CD8-positive, alpha-beta memory T cell (primary cell): Measurements from ENCODE around the gene RPSA. TPM values are rescaled to one million over a fixed set of nuclear protein-coding genes. Genes with fewer than 3 reads are reported as not detected.

Experiments used
- CTCF ChIA-PET: fragments of 350-600 bp; sonication (Branson Sonifier 250); formaldehyde crosslinking; loops from one replicate; lab custom pipeline; 2021; ENCODE audit warnings: antibody characterized with exemption; lab: Charles Lee
- POLR2A ChIA-PET: fragments of 350-600 bp; sonication (Branson Sonifier 250); formaldehyde crosslinking; loops from one replicate; lab custom pipeline; 2021; ENCODE audit warnings: antibody characterized with exemption; lab: Charles Lee
- DNase-seq, 5 donors: peaks; one replicate each; pipeline versions ENCODE4 v3.0.0 to v3.0.0-alpha.2; 2020 to 2022; ENCODE audit warnings: mixed read lengths in 1 of 5
- H3K27ac ChIP-seq: one replicate; pipeline ENCODE4 v1.7.0; 2013; ENCODE audit warnings: low read depth, mild to moderate bottlenecking, low read length, moderate library complexity
- H3K27me3 ChIP-seq: 2 replicates; pipeline ENCODE4 v1.7.0; 2013; ENCODE audit warnings: low read length, mild to moderate bottlenecking; ENCODE audit not compliant: insufficient read depth, poor library complexity, severe bottlenecking
- H3K36me3 ChIP-seq: 2 replicates; pipeline ENCODE4 v1.7.0; 2013; ENCODE audit warnings: mild to moderate bottlenecking, low read length, moderate library complexity; ENCODE audit not compliant: insufficient read depth
- H3K4me1 ChIP-seq: 2 replicates; pipeline ENCODE4 v1.7.0; 2013; ENCODE audit warnings: mild to moderate bottlenecking, low read length, moderate library complexity; ENCODE audit not compliant: insufficient read depth
- H3K4me3 ChIP-seq: 2 replicates; pipeline ENCODE4 v1.7.0; 2013; ENCODE audit warnings: mild to moderate bottlenecking, low read length
- H3K9me3 ChIP-seq: 2 replicates; pipeline ENCODE4 v1.7.0; 2013; ENCODE audit warnings: mild to moderate bottlenecking, low read length
- H3K27ac Mint-ChIP-seq, 8 donors: one replicate each; pipeline ENCODE4 v1.8.0; 2020 to 2021; ENCODE audit warnings: mixed read lengths in 8 of 8, mild to moderate bottlenecking in 6 of 8, inconsistent platforms in 3 of 8, moderate library complexity in 3 of 8
- H3K27me3 Mint-ChIP-seq, 2 donors: one replicate each; pipeline ENCODE4 v1.8.0; 2020 to 2021; ENCODE audit warnings: mixed read lengths in 2 of 2, mild to moderate bottlenecking in 1 of 2, moderate library complexity in 1 of 2
- H3K36me3 Mint-ChIP-seq, 3 donors: one replicate each; pipeline ENCODE4 v1.8.0; 2020 to 2021; ENCODE audit warnings: mixed read lengths in 3 of 3, inconsistent platforms in 1 of 3, mild to moderate bottlenecking in 1 of 3
- H3K4me1 Mint-ChIP-seq, 3 donors: one replicate each; pipeline ENCODE4 v1.8.0; 2020 to 2021; ENCODE audit warnings: mixed read lengths in 3 of 3, inconsistent platforms in 1 of 3, mild to moderate bottlenecking in 1 of 3
- H3K4me3 Mint-ChIP-seq, 7 donors: one replicate each; pipeline ENCODE4 v1.8.0; 2020 to 2021; ENCODE audit warnings: mixed read lengths in 7 of 7, mild to moderate bottlenecking in 6 of 7, moderate library complexity in 4 of 7, inconsistent platforms in 2 of 7
- H3K9me3 Mint-ChIP-seq, 5 donors: one replicate each; pipeline ENCODE4 v1.8.0; 2020 to 2022; ENCODE audit warnings: mixed read lengths in 5 of 5, mild to moderate bottlenecking in 3 of 5, moderate library complexity in 2 of 5, inconsistent platforms in 1 of 5
- polyA plus RNA-seq: library from polyadenylated mRNA; unstranded; fragments of 300-500 nt; fragmentation: Illumina TruSeq; gene quantifications from one replicate; pipeline ENCODE4 v1.2.3, GENCODE V29; 2021
- total RNA-seq, 2 experiments: library from RNA; stranded (reverse); gene quantifications; one replicate each; pipeline ENCODE4 v1.2.3, GENCODE V29; 2021

The RPSA gene
- total and polyA plus RNA-seq, 3 experiments from 2014 or later, result 1,046 to 2,518 (median 2,459) TPM

DNA sequence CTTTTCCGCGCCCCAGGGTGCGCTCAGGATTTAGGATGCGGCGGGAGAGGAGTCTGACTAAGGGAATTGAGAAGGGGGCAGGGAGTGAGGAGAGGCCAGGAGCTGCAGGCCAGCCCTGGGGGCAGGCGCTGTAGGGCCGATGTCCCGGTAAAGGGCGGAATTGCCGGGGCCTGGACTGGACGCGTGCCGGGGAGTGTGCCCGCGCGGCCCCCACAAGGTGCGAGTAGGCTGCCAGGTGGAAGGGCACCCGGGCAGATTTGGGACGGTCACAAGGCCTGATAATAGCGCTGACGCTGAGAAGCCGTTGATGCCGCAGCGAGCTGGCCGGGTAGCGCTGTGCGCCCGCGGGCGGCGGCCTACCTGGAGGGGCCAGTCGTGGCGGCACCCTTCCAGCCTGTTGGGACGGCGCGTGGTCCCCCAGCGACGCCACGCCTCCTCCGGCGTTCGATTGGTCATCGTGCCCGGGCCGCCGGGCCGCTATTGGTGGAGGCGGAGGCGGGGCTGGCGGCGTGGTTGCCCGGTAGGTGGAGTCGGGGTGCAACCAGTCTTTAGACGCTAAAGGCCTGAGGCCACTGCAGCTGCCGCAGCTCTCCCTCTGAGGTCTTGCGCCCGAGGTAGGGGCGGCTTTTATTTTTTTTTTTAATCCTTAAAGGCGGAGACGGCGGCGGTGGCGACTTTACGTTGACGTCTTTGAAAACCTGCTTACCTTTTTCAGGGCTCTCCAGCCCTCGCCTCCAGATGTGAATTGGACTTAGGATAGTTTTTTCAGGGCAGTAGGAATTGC, 22.4 kb upstream of the RPSA start:
- peak; percentile 92 to 96 (median 95) for DNase-seq
- H3K9me3 ChIP-seq, result no peaks in the 10 kb centered on the region
- Mint-ChIP-seq H3K4me3 (peak overlapping the region; percentile 96 to 100 (median 98)), H3K9me3 (no peaks in the 10 kb centered on the region), H3K36me3 (peaks cover 0 to 14% (median 2%) of the 10 kb centered on the region in 3 donors), H3K27me3 (peaks cover 0 to 1% of the 10 kb centered on the region in 2 donors), H3K4me1 (peaks cover 55 to 71% (median 68%) of the 10 kb centered on the region in 3 donors), H3K27ac (peak overlapping the region; percentile 96 to 100 (median 100))
- peak overlapping the region; percentile 97 for H3K27ac ChIP-seq
- CTCF ChIA-PET, result interaction anchor here (1.3 to 3.9 kb wide), 4 partner anchors 17 to 96 kb away, joined by 3 to 21 read pairs (median 4); partner anchors contain the start of gene RPSA
- POLR2A ChIA-PET, result interaction anchor here (0.6 to 2.3 kb wide), 5 partner anchors 22 to 1074 kb away, joined by 3 to 13 read pairs (median 4); partner anchors contain the start of gene RPSA
- H3K27me3 ChIP-seq, result no peaks in the 10 kb centered on the region
- no peaks in the 10 kb centered on the region for H3K36me3 ChIP-seq
- H3K4me1 ChIP-seq, result peaks cover 48% of the 10 kb centered on the region
- H3K4me3 ChIP-seq, result peak overlapping the region; percentile 95

DNA sequence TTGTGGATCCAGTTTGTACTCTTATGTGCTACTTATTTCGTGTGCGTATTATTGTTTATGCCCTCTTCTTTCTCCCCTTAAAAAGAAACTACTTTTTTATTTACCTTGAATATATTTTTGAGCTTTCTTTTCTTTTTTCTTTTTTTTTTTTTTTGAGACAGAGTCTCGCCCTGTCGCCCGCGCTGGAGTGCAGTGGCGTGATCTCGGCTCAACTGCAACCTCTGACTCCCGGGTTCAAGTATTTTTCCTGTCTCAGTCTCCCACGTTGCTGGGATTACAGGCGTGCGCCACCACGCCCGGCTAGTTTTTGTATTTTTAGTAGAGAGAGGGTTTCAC, 21.9 kb upstream of the RPSA start:
- Histone ChIP-seq H3K27ac (peak overlapping the region; percentile 97), H3K36me3 (peaks cover 4% of the 10 kb centered on the region), H3K9me3 (no peaks in the 10 kb centered on the region), H3K4me3 (peak overlapping the region; percentile 95), H3K27me3 (no peaks in the 10 kb centered on the region), H3K4me1 (peaks cover 54% of the 10 kb centered on the region)
- Mint-ChIP-seq H3K27ac (peak overlapping the region; percentile 95 to 100 (median 99)), H3K4me3 (peak overlapping the region; percentile 96 to 100 (median 98)), H3K9me3 (no peaks in the 10 kb centered on the region), H3K36me3 (peaks cover 0 to 18% (median 3%) of the 10 kb centered on the region in 3 donors), H3K4me1 (peaks cover 61 to 76% (median 73%) of the 10 kb centered on the region in 3 donors), H3K27me3 (peaks cover 0 to 1% of the 10 kb centered on the region in 2 donors)
- ChIA-PET CTCF (interaction anchor here (1.3 to 3.9 kb wide), 4 partner anchors 17 to 96 kb away, joined by 3 to 21 read pairs (median 4); partner anchors contain the start of gene RPSA), POLR2A (interaction anchor here (0.6 to 2.3 kb wide), 4 partner anchors 22 to 1073 kb away, joined by 3 to 13 read pairs (median 4); partner anchors contain the start of gene RPSA)
- no peak for DNase-seq

DNA sequence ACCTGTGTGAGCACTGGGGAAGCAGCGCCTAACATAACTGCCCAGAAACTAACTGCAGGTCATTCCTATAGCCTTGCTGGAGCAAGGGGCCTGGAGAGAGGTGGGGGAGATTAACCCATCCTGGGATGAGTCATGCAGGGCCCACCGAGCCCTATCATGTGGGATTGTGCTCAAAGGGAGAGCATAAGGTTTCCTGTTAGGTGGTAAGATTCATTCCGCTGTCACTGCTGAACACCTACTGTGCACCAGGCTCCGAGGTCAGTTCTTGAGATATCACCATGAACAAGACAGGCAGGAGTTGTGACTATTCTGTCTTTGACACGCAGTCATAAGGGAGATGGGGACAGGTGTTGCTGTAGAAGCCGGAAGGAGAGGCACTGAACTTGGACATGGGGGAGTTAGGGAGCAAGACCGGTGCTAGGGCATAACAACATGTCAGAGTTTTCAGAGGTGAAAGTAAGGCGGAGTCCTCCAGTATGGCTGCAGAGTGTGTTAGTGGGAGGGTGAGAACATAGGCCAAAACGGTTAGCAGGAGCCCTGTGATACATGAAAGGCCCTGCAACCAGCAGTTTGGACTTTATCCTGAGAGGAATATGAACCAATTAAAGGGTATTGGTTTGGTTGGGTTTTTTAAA, 20.9 kb upstream of the RPSA start:
- H3K36me3 Mint-ChIP-seq, result peaks cover 0 to 26% (median 8%) of the 10 kb centered on the region in 3 donors

DNA sequence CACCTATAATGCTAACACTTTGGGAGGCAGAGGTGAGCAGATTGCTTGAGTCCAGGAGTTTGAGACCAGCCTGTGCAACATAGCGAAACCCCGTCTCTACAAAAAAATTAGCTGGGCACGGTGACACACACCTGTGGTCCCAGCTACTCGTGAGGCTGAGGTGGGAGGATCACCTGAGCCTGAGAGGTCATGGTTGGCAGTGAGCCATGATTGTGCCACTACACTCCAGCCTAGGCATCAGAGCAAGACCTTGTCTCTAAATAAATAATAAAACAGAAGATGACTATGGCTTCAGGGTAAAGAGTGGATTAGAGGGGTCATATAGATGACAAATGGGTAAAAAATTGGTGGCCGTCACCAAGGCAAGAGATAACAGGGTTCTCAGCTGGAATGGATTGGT, 20.2 kb upstream of the RPSA start:
- Mint-ChIP-seq H3K9me3 (no peaks in the 10 kb centered on the region), H3K36me3 (peaks cover 0 to 33% (median 14%) of the 10 kb centered on the region in 3 donors), H3K4me1 (peaks cover 73 to 92% (median 88%) of the 10 kb centered on the region in 3 donors), H3K4me3 (peak overlapping the region in 4 of 7 donors; percentile 1 to 83 (median 28)), H3K27ac (peak overlapping the region in 6 of 8 donors; percentile 62 to 96 (median 83)), H3K27me3 (peaks cover 0 to 1% of the 10 kb centered on the region in 2 donors)
- ChIA-PET POLR2A (no interaction called here), CTCF (interaction anchor here (0.7 to 3.9 kb wide), 2 partner anchors 8 to 21 kb away, joined by 3 to 21 read pairs; partner anchors contain the start of gene RPSA)
- no peak overlapping the region for H3K27ac ChIP-seq
- H3K9me3 ChIP-seq, result no peaks in the 10 kb centered on the region
- DNase-seq, result no peak
- H3K27me3 ChIP-seq, result no peaks in the 10 kb centered on the region
- H3K36me3 ChIP-seq, result peaks cover 20% of the 10 kb centered on the region
- H3K4me3 ChIP-seq, result no peak overlapping the region
- H3K4me1 ChIP-seq, result peaks cover 56% of the 10 kb centered on the region

More for the DNA sequence above, 20.9 kb upstream of the RPSA start:
- Histone ChIP-seq H3K27me3 (no peaks in the 10 kb centered on the region), H3K36me3 (peaks cover 13% of the 10 kb centered on the region), H3K27ac (no peak overlapping the region), H3K4me1 (peaks cover 56% of the 10 kb centered on the region), H3K4me3 (no peak overlapping the region), H3K9me3 (no peaks in the 10 kb centered on the region)
- POLR2A ChIA-PET, result interaction anchor here (2.3 kb wide), 1 partner anchor 21 kb away, joined by 13 read pairs; the partner anchor contains the start of gene RPSA
- peak overlapping the region; percentile 96 to 100 (median 98) for H3K4me3 Mint-ChIP-seq
- DNase-seq, result peak in 1 of 5 donors; percentile 11
- peak overlapping the region; percentile 12 to 100 (median 98) for H3K27ac Mint-ChIP-seq
- H3K9me3 Mint-ChIP-seq, result no peaks in the 10 kb centered on the region
- H3K27me3 Mint-ChIP-seq, result peaks cover 0 to 1% of the 10 kb centered on the region in 2 donors
- peaks cover 68 to 85% (median 81%) of the 10 kb centered on the region in 3 donors for H3K4me1 Mint-ChIP-seq
- CTCF ChIA-PET, result interaction anchor here (0.7 to 3.9 kb wide), 2 partner anchors 8 to 22 kb away, joined by 3 to 21 read pairs; partner anchors contain the start of gene RPSA

DNA sequence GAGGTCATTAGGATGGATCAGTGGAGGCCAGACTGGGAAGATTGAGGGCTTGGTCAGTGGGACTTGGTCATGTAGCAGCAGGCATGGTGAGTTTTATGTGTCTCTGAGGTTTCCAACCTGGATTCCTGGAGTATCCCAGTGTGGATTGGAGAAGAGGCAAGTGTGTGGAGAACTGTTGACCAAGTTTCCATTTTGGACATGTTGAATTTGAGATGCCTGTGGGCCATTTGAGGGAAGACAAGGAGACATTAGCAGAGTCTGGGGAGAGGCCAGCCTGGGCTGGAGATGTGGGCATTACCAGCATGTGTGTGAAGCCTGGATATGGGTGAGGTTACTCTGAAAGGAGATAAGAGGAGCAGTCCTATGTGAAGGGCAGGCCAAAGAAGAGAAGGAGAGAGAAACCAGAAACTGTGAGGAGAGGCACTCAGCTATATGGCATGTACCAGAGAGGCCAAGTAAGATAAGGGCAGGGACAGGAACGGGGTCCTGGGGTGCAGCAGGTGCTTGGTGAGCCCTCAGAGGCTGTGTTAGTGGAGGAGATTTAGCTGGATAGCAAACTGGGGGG, 19.0 kb upstream of the RPSA start:
- Mint-ChIP-seq H3K9me3 (no peaks in the 10 kb centered on the region), H3K4me3 (peak overlapping the region in 6 of 7 donors; percentile 9 to 83 (median 19)), H3K27me3 (peaks cover 0 to 1% of the 10 kb centered on the region in 2 donors), H3K27ac (peak overlapping the region; percentile 62 to 97 (median 88)), H3K36me3 (peaks cover 0 to 44% (median 15%) of the 10 kb centered on the region in 3 donors), H3K4me1 (peaks cover 71 to 88% (median 82%) of the 10 kb centered on the region in 3 donors)
- H3K27ac ChIP-seq, result no peak overlapping the region
- H3K9me3 ChIP-seq, result no peaks in the 10 kb centered on the region
- peaks cover 56% of the 10 kb centered on the region for H3K4me1 ChIP-seq
- H3K4me3 ChIP-seq, result no peak overlapping the region
- no peaks in the 10 kb centered on the region for H3K27me3 ChIP-seq
- CTCF ChIA-PET, result interaction anchor here (2.4 to 2.5 kb wide), 2 partner anchors 10 to 18 kb away, joined by 8 to 9 read pairs; no protein-coding TSS in a partner anchor
- DNase-seq, result no peak
- H3K36me3 ChIP-seq, result peaks cover 30% of the 10 kb centered on the region
- POLR2A ChIA-PET, result no interaction called here

DNA sequence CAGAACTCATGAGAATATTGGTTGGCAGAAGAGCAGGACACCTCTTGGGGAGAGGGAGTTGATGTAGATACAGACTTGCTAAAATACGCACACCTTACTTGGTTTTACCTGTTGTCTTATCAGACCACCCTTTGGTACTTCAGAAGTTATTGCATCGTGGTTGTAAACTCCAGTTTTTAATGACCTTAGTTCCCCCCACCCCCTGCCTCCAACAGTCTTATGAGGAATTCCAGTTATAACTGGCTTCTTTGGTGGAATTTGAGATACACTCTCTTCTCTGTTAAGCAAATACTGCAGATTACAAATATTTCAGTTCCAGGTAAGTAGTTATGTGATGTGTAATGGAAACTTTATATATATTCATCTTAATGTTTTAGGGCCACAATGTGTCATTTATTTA, 18.4 kb upstream of the RPSA start:
- Histone ChIP-seq H3K4me1 (peaks cover 52% of the 10 kb centered on the region), H3K27ac (no peak overlapping the region), H3K9me3 (no peaks in the 10 kb centered on the region), H3K27me3 (no peaks in the 10 kb centered on the region), H3K4me3 (no peak overlapping the region), H3K36me3 (peaks cover 33% of the 10 kb centered on the region)
- CTCF ChIA-PET, result interaction anchor here (1.7 to 2.5 kb wide), 3 partner anchors 10 to 19 kb away, joined by 4 to 9 read pairs (median 8); no protein-coding TSS in a partner anchor
- Mint-ChIP-seq H3K36me3 (peaks cover 0 to 50% (median 15%) of the 10 kb centered on the region in 3 donors), H3K4me3 (peak overlapping the region in 2 of 7 donors; percentile 9 to 16), H3K9me3 (no peaks in the 10 kb centered on the region), H3K27ac (peak overlapping the region; percentile 9 to 97 (median 90)), H3K27me3 (peaks cover 0 to 2% of the 10 kb centered on the region in 2 donors), H3K4me1 (peaks cover 67 to 81% (median 75%) of the 10 kb centered on the region in 3 donors)
- POLR2A ChIA-PET, result interaction anchor here (2.1 kb wide), 1 partner anchor 18 kb away, joined by 8 read pairs; the partner anchor contains the start of gene RPSA
- no peak for DNase-seq

DNA sequence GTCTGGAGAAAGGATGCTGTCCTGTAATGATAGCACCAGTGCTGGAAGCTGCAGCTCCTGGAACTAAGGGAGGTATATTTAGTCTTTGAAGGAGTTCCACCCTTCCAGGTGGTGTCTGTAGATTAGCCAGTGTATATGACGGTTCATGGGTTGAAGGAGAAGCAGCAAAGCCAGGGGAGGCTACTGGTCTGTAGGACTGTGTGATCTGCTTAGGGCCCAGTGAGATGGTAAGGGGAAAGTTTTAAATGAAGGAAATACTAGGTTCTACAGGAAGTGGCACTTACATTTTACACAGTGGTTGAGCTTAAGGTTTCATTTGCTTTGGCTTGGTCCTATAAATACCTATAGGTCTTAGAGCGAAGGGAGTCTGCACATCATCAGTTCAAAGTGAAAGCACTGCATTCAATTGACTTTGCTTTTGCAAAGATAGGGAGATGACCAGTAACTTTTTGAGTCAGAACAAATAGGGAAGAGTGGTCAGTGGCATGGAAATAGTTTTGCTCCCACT, 17.7 kb upstream of the RPSA start:
- no peak for DNase-seq
- peaks cover 0 to 1% of the 10 kb centered on the region in 2 donors for H3K27me3 Mint-ChIP-seq
- H3K36me3 ChIP-seq, result peaks cover 40% of the 10 kb centered on the region
- POLR2A ChIA-PET, result interaction anchor here (2.1 kb wide), 1 partner anchor 18 kb away, joined by 8 read pairs; the partner anchor contains the start of gene RPSA
- peaks cover 61 to 75% (median 69%) of the 10 kb centered on the region in 3 donors for H3K4me1 Mint-ChIP-seq
- CTCF ChIA-PET, result interaction anchor here (1.7 to 2.5 kb wide), 3 partner anchors 11 to 18 kb away, joined by 4 to 9 read pairs (median 8); no protein-coding TSS in a partner anchor
- peak overlapping the region; percentile 25 to 75 (median 59) for H3K4me3 Mint-ChIP-seq
- H3K27ac ChIP-seq, result peak overlapping the region; percentile 34
- H3K9me3 Mint-ChIP-seq, result no peaks in the 10 kb centered on the region
- no peaks in the 10 kb centered on the region for H3K27me3 ChIP-seq
- H3K4me3 ChIP-seq, result no peak overlapping the region
- H3K27ac Mint-ChIP-seq, result peak overlapping the region; percentile 83 to 97 (median 88)
- peaks cover 52% of the 10 kb centered on the region for H3K4me1 ChIP-seq
- no peaks in the 10 kb centered on the region for H3K9me3 ChIP-seq
- H3K36me3 Mint-ChIP-seq, result peaks cover 0 to 50% (median 16%) of the 10 kb centered on the region in 3 donors
